NCI-H1417 (cell line): Measurements from ENCODE around the gene NACC2.
A peak's percentile ranks its signal among the peaks of the same experiment; 100 is the strongest.

Experiments used
- DNase-seq, 3 experiments: peaks; one replicate each; lab custom pipeline; 2025; lab: John Stamatoyannopoulos, UW

NACC2 gene

DNA sequence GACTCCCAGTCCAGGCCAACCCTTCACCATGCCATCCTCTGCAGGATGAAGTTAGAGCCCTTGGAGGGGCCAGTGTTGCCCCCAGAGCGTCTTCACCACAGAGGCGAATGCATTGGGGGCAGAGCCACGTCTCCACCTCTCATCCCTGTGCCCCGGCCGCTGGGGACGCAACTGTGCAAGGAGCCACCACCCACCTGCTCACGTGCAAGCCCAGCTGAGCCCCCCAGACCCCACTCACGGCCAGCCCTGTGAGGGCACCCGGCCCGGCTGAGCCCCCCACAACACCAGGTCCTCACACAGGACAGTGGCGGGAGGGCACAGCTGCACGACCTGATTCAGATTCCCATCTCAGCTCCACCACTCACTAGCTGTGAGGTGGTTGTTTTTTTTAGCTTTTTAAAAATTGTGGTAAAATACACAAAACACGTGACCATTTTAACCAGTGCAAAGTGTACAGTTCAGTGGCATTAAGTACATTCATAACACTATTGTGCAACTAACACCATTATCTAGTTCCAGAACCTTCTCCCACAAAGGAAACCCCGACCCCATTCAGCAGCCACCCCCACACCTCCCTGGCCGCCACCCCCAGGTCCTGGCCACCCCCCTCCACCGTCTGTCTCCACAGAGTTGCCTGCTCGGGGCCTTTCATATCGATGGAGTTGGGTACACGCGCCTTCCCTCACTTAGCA lies 100.4 kb downstream of the NACC2 start:
- no peak for DNase-seq

DNA sequence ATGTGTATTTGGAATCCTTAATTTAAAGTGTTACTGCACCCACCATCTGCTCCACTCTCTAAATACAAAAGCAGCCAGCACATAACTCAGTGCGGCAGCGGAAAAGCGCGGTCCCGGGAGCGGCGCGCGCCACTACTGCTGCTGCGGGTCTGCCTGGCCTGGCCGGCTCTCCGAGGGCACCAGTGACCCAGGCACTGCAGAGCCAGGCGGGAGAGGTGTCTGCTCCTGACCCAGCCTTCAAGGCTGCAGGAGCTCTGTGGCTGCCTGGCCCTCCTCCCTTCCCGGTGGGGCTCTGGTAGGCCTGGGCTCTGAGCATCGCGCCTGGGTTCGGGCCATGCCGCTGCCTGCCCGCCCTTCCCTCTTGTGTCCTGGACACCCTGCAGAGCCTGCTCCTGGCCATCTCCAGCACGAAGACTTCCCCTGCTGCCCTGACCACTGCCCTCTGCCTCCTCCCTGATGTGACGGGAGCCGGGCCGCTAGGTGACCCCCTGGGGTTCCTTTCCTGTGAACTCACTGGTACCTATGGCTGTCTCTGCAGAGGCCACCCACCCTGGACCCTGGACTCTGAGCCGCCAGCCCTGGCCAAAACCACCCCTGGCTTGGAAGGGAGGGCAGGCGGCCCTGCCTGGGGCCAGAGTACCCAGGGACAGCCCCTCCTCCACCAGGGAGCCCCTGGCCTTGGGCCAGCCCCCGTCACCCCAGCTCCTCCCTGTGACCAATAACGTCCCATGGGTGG lies 101.2 kb downstream of the NACC2 start:
- peak in 2 of 3 experiments; percentile 12 to 46 for DNase-seq

DNA sequence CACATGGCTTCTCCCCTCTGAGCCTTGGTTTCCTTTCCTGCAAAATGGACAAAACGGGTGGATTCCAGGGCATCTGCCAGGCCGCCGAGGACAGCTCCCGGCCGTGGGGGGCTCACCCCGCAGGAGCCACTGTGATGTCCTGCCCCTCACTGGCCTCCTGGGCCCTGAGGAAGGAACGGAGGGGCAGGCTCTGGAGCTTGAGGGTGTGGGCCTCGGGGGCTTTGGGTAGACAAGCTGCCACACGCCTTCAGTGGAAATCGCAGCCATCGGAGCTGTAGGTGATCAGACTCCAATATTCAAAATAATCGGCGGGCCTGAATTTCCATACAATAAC lies 101.7 kb downstream of the NACC2 start:
- no peak for DNase-seq

DNA sequence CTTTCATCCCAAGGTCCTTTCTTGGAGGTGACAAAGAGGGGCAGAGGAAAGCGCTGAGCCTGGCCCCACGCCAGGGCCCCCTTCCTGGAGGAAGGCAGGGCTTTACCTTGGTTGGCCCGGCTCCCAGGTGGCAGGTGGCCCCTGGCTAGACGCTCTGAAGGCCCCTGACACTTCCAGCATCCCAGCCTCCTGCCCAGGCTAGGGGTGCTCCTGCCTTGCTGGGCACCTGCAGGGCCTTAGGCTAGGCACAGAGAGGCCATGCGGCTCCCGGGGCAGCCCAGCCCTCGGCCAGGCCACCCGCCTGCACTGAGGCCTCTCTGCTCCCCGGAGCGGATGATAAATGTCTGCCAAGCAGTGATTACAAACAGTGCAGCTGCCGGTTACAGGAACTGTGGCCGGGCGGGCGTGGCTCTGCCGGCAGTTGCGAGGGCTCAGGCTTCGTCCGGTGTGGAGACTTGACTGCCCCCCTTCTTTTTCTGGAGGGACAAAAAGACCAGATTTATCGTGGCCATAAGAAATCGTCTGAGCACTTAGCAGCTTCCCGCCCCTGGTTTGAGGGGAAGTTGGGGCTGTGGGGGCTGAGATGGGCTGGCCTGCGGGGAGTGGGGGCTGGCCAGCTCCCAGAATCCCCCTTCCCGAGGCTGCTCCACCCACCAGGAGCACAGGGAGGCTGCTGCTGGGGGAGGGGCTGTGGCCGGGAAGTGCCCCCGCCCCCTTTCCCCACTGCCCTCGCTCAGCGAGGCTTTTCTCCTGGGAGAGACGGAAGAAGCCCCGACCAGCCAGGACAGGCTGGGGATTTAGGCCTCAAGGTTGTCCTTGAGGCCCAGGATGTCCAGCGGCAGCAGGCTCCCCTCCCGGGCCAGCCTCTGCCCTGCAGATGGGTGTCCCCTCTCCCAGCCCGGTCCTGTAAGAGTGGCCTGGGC lies 102.3 kb downstream of the NACC2 start:
- peak; percentile 49 to 89 (median 79) for DNase-seq

DNA sequence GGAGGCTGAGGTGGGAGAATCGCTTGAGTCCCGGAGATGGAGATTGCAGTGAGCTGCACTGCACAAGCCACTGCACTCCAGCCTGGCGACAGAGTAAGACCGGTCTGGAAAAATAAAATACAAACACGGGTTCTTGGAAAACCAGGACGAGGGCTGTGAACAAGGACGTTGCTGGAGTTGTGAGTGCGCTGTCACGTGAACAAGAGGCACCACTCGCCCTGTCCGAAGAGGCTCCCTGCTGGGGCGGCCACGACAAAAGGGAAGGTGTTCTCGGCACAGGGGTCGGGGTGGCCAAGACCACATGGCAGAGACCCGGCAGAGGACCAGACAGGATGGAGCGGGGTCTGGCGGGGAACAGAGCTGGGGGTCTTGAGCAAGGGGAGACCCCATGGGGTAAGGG lies 103.3 kb downstream of the NACC2 start:
- DNase-seq: peak in 2 of 3 experiments; percentile 28 to 41

DNA sequence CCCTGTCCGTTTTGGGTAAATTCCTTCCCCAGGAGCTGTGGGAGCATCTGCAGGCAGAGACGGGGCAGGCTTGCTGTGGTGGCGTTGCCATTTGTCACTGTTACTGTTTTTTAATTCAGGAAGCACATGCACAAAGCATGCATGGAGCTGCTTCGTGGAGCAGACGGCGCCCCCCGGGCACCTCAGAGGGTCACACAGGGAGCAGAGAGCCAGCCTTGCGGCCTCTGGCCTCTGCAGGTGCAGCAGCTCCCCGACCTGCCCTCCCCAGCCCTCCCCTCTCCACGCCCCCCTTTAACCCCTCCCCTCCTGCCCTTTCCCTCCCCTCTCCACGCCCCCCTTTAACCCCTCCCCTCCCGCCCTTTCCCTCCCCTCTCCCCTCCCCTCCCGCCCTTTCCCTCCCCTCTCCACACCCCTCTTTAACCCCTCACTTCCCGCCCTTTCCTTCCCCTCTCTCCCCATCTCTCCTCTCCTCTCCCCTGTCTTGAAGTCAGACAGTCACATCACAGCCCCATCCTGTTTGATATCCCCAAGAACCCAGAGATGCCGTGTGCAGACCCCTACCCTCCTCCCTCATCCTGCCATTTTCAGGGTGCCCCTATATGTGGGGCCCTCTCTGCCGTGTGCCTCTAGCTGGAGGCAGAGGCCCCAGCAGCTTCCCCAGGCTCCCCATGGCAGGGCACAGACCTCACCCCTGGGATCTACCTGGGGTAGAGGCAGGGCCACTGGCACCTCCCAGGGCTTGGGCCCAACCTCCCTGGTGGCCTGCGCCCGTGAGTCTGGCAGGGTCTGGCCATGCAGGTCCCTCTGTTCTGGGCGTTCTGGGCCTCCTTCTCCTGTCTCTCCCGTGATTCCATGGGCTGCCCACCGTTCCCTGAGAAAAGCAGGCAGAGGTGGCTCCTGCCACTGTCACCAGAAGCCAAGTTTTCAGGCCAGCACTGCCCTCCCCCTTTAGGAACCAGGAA lies 104.3 kb downstream of the NACC2 start:
- peak; percentile 54 to 87 (median 83) for DNase-seq

DNA sequence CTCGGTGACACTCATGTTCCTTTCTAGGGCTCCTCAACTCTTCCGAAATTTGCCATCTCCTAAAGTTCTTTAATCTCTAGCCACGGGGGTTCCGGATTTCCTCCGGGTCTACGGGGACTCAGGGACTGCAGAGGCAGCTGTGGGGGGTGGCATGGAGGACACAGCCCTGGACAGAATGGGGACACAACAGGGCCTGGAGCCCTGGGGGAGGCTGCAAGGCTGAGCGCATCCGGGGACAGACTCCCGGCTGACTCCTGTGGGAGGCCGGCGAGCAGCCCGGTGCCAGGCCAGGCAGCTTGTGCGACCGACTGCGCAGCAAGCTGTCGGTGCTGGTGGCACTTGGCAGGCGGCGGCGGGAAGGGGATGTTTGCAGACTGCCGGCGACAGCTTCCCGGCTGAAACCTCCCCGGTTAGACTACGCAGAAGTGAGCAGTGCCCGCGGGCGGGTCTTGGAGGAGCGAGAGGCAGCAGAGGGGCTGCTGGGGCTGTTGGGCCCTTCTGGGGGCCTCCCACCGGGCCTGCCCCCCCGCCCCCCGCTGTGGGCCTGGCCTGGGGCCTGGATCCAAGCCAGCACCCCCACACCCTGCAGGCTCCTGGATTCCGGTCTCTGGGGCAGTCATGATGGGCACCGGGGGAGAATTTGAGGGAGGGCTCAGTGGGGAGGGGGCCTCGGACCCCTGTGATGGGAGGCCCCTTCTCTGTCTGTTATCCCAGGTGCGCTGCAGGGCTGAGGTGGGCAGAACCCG lies 105.2 kb downstream of the NACC2 start:
- DNase-seq: peak; percentile 5 to 83 (median 73)

DNA sequence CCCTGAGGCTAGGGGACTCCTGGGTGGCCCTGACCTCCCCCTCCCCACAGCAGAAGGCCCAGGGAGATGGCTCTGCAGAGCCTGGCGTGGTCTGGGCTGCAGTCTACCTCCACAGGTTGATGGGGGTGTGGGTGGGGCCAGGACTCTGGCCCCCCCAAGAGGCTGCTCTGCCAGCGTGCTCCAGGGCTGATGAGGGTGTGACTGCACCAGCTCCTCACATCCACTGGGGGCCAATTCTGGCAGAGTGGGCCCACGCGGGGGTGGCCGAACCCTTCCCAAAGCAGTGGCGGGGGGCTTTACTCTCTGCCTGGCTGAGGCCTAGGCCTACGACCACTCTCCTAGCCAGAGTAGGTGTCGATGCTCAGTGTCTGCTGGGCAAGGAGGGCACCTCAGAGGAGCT lies 105.9 kb downstream of the NACC2 start:
- no peak for DNase-seq

DNA sequence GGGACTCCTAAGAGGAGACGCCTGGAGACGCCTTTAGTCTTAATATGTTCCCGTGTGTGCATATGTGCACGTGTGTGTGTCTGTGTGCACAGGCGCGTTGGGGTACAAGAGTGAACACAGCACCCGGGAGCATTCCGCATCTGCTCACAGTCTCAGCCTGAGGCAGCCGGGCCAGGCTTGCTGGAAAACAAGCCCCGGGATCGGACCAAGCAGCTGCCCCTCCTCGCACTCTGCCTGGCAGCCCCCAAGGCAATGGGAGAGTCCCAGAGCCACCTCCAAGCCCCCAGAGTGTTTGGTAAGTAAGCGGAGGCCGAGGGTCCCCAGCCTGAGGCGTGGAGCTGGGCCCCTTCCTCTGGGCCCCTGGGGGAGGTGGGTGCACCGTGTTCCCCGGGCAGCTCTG lies 106.6 kb downstream of the NACC2 start:
- no peak for DNase-seq

DNA sequence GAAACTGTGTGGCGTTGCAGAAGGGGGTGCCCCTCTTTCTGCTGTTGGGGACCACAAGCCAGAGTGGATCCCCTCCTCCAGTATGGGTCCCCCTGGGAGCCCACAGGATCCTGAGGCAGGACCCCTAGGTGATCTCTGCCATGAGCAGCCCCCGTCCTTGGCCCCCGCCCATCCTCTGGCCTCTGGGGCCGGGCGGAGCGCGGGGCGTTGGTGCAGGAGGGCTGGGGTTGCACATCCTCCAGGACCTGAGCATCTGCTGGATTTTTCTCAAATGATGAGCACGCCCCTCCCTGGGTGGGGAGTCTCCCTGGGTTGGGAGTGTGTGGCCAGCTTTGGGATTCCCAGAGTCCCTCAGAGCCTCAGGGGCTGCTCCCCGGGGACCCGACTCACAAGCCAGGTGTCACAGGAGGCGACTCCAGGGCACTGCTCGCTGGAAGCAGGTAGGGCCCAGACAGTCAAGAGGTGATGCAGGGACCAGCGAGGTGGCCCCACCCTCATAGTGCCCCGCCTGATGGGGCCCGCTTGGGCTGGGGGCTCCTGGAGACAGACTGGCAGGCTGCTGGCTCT lies 107.2 kb downstream of the NACC2 start:
- no peak for DNase-seq

DNA sequence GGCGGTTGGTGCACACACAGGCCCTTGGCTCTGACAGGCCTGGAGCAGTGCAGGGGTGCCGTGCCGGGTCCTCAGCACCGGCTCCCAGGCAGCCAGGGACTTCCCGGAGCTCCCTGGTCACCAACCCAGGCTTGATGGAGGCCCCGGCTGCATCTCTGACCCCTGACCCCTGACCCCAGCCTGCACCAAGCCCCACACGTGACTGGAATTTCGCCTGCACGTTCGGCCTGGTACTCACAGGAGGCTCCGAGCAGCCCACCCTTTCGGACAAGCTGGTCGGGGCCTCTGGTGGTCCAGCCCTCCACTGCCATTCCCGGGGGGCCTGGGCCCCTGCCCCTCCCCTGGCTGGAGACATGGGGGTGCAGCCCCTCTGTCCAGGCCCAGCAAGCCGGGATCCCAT lies 108.5 kb downstream of the NACC2 start:
- DNase-seq: no peak

DNA sequence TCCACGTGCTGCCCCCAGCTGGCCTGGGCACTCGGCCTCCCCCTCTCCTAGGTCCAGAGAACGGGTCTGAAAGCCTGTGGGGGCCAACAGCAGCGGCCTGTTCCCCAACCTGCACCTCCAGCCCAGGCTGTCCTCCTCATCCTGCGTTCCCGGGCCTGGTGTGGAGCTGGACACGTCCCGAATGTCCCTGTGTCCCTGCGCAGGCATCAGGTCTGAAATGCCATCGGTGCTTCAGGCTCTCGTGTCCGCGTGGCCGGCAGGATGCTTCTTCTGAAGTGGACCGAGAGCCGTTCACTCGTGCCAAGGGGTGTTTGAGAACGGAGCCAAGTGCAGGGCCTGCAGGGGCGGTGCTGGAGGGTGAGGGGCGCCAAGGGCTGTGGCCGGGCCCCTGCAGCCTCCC lies 109.2 kb downstream of the NACC2 start:
- DNase-seq: no peak

DNA sequence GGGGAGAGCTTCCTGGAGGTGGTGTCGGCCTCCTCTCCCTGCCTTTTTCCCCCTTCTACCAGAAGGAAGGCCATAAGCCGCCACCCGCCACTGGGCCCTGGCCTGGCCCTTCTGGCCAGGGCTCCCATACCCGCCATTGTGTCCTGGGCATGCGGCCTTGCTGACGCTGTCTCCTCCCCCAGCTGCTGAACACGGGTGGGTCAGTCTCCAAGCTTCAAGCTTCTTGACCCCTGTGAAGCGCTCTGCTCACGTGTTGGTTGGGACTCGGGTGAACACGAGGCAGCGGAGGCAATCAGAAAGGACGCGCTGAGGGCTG lies 109.7 kb downstream of the NACC2 start:
- no peak for DNase-seq

DNA sequence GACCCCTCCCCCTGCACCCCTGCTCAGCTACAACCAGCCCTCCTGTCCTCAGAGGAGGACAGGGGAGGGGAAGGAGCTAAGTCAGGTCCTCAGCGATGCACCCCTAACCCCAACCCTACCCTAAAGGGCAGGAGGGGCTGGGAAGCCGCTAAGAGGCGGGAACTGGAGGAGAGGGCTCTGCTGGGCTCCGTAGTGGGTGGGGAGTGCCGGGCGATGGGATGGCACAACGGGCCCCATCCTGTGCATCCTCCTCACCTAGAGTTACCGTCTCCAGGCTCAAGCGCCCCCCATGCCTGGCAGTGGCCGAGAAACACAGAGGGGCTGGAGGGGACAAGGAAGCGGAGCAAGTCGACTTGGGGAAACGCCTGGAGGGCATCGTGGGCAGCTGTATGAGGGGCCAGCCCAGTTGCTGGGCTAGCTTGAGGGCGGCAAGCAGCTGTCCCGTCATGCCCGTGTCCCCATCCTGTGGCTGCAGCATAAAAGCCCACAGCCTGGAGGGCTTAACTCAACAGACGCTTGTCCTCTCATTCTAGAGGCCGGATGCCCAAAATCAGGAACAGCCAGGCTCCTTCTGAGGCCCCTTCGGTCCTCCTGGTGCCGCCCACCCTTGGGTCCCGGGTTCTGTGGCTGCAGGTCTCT lies 110.9 kb downstream of the NACC2 start:
- DNase-seq: no peak

DNA sequence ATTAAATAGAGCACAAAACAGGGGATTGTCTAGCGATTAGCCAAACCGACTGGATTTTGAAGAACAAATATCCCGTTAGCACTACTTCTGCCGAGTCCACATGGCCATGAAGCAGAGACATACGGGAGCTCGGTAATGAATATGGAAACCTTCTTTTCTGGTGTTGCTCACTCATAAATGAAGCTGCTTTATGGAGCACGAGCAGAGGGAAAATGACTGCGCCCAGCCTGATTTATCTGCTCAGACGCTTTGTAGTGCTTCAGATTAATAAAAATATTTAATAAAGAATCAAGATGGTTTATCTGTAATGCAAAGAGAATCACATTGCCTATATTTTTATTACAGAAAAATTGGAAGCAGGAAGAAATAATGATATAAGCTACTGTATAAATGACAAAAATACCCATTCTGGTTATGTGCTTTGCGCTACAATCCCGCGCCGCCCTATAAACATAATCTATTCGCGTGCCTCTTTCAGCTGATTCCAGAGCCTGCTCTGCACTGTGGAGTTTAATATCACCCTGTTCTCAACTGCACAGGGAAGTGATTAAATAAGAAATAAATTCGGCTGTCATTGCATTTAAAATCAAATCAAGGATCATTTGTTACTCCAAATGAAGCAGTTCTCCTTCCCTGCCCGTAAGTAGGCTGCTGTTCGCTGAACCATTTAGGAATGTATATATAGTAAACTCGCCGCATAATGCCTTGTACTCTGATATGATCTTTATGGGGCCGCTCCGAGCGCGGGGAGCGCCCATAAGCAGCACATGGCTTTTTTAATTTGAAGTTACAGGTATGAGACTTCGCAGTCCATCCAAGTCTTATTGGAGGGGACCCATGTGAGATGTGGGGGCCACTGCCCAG lies 111.6 kb downstream of the NACC2 start:
- DNase-seq: no peak

DNA sequence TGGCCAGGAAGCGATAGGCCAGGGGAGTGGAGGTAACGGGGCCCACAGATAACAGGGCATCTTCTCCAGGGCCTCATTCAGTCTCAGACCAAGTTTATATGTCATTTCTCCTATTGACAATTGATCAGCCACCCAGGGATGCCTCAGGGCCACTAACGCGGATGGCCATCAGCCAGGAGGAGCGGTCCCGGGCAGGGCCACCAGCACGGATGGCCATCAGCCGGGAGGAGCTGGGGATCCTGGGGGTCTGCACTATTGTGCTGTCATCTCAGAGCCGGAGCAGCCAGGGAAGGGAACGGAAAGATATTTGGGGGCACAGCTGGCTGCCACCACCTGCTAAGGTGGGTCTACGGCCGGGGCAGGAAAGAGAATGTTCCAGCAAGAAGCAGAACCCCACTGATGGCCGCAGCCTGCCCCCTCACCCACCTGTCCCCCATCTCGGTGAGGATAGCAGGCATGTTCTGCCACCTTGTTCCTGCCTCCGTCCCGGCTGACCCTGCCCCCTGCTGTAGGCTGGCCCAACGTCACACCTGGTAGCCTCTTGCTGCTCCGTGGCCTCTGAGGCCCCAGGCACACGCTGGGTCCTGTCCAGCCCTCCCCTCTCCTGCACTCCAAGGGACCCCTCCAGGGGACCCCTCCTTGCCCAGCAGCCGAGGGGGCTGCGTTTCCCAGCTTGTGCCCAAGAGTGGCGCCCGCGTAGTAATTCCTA lies 112.4 kb downstream of the NACC2 start:
- DNase-seq: no peak

DNA sequence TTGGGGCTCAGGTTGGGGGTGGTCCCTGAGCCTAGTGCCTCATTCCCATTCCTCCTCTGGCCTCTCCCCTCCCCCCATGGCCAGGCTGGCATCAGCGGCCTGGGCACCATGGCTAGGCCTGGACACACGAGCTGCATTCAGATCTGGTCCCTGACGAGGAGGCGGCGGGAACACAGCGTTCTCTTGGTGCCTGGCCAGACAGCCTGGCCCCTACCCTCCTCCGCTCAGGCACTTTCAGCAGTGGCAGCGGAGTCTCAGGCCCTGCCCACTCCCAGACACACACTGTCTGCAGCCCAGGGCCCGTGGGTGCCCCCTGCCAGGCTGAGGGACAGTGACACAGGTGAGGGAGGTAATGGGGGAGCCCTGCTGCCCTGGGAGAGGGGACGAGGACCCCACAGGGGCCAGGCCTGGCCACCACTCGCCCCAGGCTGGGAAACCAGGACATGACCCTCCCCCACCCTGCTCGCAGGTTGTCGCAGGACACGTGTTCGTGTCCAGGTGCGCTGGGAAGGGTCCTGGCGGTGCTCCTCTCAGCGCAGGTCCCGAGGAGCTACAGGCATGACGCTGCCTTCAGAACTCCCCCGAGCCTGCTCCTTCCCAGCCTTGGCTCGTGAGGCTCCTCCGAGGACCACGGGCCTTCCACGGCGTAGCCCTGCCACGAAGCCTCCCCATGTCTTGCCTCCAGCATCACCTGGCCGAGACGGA lies 114.0 kb downstream of the NACC2 start:
- no peak for DNase-seq
